Mesangial cell (primary cell): ENCODE data around the gene PPY. TPM values are rescaled to one million over a fixed set of nuclear protein-coding genes. Genes with fewer than 3 reads are reported as not detected.

Experiments
- total RNA-seq: library from RNA; depleted of rRNA; stranded (reverse); fragments of >200 nt; gene quantifications from 2 replicates; pipeline ENCODE4 v1.2.3, GENCODE V29; 2015

Gene PPY
- not detected in 2 replicates for total RNA-seq

DNA sequence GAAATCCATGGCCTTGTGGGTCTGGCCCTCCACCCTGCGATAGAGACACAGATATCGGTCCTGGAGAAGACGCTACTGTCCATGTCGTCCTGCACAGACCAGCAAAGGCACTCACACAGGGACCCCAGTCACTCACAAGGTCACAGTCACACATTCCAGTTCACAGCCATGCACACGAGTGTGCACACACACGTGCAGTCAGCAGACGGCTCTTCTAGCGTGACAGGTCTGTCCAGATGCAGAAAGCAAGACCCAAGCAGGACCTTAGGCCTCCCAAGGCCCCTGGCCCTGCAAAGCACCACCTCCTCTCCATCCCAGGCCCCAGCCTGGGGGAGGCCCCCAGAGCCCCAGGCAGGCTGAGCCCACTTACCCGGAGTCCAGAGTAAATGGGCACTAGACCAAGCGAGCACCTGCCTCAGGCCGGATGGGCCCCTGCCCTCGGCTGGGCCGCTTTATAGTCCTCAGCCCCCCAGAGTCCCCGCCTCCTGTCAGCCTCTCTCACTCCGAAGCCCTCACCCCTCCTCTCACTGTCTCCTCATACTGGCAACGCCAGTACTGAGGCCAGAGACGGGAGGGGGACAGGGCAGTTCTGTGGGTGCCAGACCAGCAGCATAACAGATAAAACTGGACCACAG is at the start of gene PPY:
PPY (minus strand) TSS at position 426 of the 635 bp plus-strand sequence. CDS start 822 bp downstream, outside the sequence.

DNA sequence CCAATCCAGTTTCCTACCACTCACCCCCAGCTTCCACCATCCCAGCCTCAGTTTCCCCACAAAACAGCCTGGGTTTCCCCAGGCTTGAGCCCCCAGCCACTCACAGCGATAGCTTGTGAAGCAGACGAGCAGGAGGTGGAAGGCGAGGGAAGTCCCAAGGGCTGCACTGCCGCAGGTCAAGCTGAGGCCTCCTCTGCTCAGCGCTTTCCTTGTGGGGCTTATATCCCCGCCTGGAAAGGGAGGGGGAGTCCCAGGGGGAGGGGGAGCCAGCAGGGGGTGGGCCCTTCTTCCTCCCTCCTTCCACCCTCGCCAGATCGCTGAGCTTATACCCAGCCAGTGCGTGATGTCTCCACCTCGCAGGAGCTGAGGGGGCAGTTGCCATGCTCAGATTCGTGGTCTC is 11.5 kb upstream of the PPY start, which contains the start of gene PYY:
PYY (minus strand) TSS at position 195 of the 400 bp plus-strand sequence. CDS start 457 bp downstream, outside the sequence.

GRCh38 chr17:43907425-43907981 is 34.8 kb downstream of the PPY start, which contains the start of gene MPP2:
TSS of gene MPP2 (minus strand) at chr17:43907536. CDS start at chr17:43904460, 3,076 bp downstream.

Other genes with a start within 250 kb of the PPY start
- not detected in 2 replicates for gene SOST, start 183.7 kb downstream of the PPY start, total RNA-seq
- 47.4 and 101 TPM in 2 replicates for gene DUSP3, start 163.5 kb downstream of the PPY start, total RNA-seq
- not detected in 2 replicates for gene CFAP97D1, start 162.0 kb downstream of the PPY start, total RNA-seq
- 6.0 and 7.6 TPM in 2 replicates for gene MPP3, start 109.3 kb downstream of the PPY start, total RNA-seq
- not detected in 2 replicates for gene CD300LG, start 95.3 kb downstream of the PPY start, total RNA-seq
- gene MPP2, start 34.9 kb downstream of the PPY start, total RNA-seq, result 2.8 and 4.4 TPM in 2 replicates
- gene PYY, start 11.5 kb upstream of the PPY start, total RNA-seq, result 0.38 TPM in 1 of 2 replicates, not detected in the other
- gene NAGS, start 62.1 kb upstream of the PPY start, total RNA-seq, result 6.2 and 9.0 TPM in 2 replicates
- gene TMEM101, start 72.5 kb upstream of the PPY start, total RNA-seq, result 39.3 and 54.3 TPM in 2 replicates
- gene LSM12, start 124.2 kb upstream of the PPY start, total RNA-seq, result 44.4 and 59.3 TPM in 2 replicates
- 67.0 and 73.0 TPM in 2 replicates for gene G6PC3, start 128.3 kb upstream of the PPY start, total RNA-seq
- 21.3 and 61.7 TPM in 2 replicates for gene HDAC5, start 181.2 kb upstream of the PPY start, total RNA-seq
- 1.9 and 12.2 TPM in 2 replicates for gene HROB, start 199.5 kb upstream of the PPY start, total RNA-seq
- gene ASB16, start 228.2 kb upstream of the PPY start, total RNA-seq, result 0.51 TPM in 1 of 2 replicates, not detected in the other
- gene TMUB2, start 244.5 kb upstream of the PPY start, total RNA-seq, result 25.1 and 35.2 TPM in 2 replicates